Measurements from ENCODE around the gene PLA1A. TPM values are rescaled to one million over a fixed set of nuclear protein-coding genes. Genes with fewer than 3 reads are reported as not detected.

The PLA1A gene
- total and polyA plus RNA-seq, 8 donors, result 0.95 to 3.6 (median 1.3) TPM

DNA sequence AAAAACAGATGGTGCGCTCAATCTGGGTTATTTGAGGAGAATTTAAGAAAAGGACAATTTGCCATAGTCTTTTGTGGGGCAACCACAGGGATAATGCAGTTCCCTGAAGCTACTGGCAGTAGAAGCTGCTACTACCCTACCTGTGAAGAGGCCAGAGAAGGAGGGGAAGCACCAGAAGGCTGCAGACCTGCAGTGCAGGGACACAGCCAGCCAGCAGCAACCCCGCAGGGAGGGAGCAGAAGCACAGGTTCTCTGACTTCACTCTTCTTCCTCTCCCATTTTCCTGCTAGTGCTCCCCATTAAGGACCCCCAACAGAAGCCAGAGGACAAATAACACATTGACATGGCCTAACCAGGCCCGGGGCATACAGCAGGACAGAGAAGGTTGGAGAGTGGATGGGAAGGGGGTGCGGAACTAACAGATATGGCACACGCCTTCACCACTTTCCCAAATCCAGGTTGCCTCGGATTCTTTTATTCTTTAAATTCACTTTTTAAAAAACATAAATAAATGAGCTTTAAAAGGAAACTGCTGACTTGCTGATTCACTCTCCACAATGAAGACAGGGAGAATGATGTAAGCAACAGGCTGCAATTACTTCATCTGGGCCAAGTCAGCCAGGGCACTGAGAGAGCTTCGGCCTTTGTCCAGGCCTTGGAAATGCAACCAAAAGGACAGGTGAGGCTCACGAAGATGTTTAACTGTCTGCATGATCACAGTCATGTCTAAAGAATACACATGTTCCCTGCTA, 32.6 kb downstream of the PLA1A start:
- no peak for TF ChIP-seq CTCF (IDR thresholded peaks at IDR 0.05)
- DNase-seq (no peak), ATAC-seq (peak in 2 of 4 donors; percentile 29 to 57), FAIRE-seq (no peak)
- H3K27me3 ChIP-seq, result no peaks in the 10 kb centered on the region
- H3K27ac ChIP-seq, result peak overlapping the region in 1 of 4 donors; percentile 6
- intact Hi-C loops (cut with DNase I), result no loop called here
- no peaks in the 10 kb centered on the region for H3K36me3 ChIP-seq
- no peaks in the 10 kb centered on the region for H3K9me3 ChIP-seq
- H3K4me3 ChIP-seq, result no peak overlapping the region
- WGBS, 2 donors, result 90 to 91% methylated on average over 8 of the region's 8 CpGs
- H3K4me1 ChIP-seq, result peaks cover 0 to 13% (median 7%) of the 10 kb centered on the region in 3 donors

GRCh38 chr3:119630880-119631329, 33.2 kb downstream of the PLA1A start:
- 91 to 95% methylated on average over 7 of the region's 7 CpGs for WGBS, 2 donors
- Histone ChIP-seq H3K4me3 (no peak overlapping the region), H3K4me1 (peaks cover 0 to 13% (median 7%) of the 10 kb centered on the region in 3 donors), H3K36me3 (no peaks in the 10 kb centered on the region), H3K27me3 (no peaks in the 10 kb centered on the region), H3K9me3 (no peaks in the 10 kb centered on the region), H3K27ac (peak overlapping the region in 1 of 4 donors; percentile 6)
- intact Hi-C loops (cut with DNase I), result no loop called here
- ATAC-seq (peak in 1 of 4 donors; percentile 14), FAIRE-seq (no peak), DNase-seq (no peak)
- no peak for TF ChIP-seq CTCF (IDR thresholded peaks at IDR 0.05)

GRCh38 chr3:119631516-119631915, 33.8 kb downstream of the PLA1A start:
- ATAC-seq (no peak), DNase-seq (no peak), FAIRE-seq (no peak)
- H3K27me3 ChIP-seq, result no peaks in the 10 kb centered on the region
- 66 to 71% methylated on average over 3 of the region's 3 CpGs for WGBS, 2 donors
- TF ChIP-seq CTCF (IDR thresholded peaks at IDR 0.05), result no peak
- no peaks in the 10 kb centered on the region for H3K36me3 ChIP-seq
- no peak overlapping the region for H3K4me3 ChIP-seq
- H3K27ac ChIP-seq, result peak overlapping the region in 1 of 4 donors; percentile 6
- H3K9me3 ChIP-seq, result no peaks in the 10 kb centered on the region
- peaks cover 0 to 13% (median 7%) of the 10 kb centered on the region in 3 donors for H3K4me1 ChIP-seq
- intact Hi-C loops (cut with DNase I), result no loop called here

DNA sequence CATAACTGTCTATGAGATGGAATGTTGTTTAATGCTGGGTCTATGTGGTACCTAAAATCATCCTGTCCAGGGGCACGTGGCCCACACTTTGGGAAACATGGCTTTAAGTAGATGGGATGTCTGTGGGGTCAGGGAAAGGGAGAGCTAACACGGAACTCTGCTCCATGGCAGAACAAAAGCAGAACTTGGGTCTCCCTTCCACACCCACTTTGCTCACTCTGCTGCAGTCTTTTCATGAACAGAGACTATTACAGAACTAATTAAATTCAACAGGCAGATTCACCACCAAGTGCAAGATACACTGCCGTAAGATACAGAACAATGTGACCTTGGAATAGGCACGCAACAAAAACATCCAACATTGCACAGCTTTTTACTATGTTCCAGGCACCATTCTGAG, 34.5 kb downstream of the PLA1A start:
- Histone ChIP-seq H3K4me1 (peaks cover 0 to 13% (median 7%) of the 10 kb centered on the region in 3 donors), H3K36me3 (no peaks in the 10 kb centered on the region), H3K4me3 (no peak overlapping the region), H3K27me3 (no peaks in the 10 kb centered on the region), H3K9me3 (no peaks in the 10 kb centered on the region), H3K27ac (peak overlapping the region in 3 of 4 donors; percentile 13 to 36 (median 18))
- no peak for TF ChIP-seq CTCF (IDR thresholded peaks at IDR 0.05)
- intact Hi-C loops (cut with DNase I), result no loop called here
- no peak for DNase-seq
- no peak for FAIRE-seq
- WGBS, 2 donors, result 68 to 70% methylated on average over 4 of the region's 4 CpGs
- no peak for ATAC-seq

DNA sequence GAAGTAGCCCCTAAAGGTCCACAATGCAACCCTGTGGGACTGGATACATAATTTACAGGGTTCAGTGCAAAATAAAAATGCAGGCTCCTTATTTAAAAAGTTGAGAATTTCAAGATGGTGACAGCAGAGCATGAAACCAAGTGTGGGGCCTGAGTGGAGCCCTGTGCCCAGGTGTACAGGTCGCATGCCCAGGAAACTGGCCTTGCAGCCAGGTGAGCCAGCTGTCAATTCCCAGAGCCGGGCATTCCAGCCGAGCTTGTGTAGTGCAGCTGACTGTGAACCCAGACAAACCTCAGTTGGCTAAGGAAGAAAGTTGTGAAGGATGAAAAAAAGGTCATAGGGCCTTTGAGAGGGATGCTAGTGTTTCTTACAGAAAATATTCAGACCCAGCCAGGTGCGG, 35.1 kb downstream of the PLA1A start:
- DNase-seq, result peak; percentile 76 to 86 (median 80)
- Histone ChIP-seq H3K36me3 (no peaks in the 10 kb centered on the region), H3K4me1 (peaks cover 0 to 13% (median 7%) of the 10 kb centered on the region in 3 donors), H3K27ac (peak overlapping the region in 3 of 4 donors; percentile 13 to 36 (median 34)), H3K9me3 (no peaks in the 10 kb centered on the region), H3K27me3 (no peaks in the 10 kb centered on the region), H3K4me3 (no peak overlapping the region)
- TF ChIP-seq CTCF (IDR thresholded peaks at IDR 0.05), result no peak
- ATAC-seq, result peak; percentile 87 to 98 (median 95)
- FAIRE-seq, result no peak
- intact Hi-C loops (cut with DNase I), result no loop called here
- WGBS, 2 donors, result 30 to 32% methylated on average over 4 of the region's 4 CpGs
